ENCODE measurements around the gene POTED. TPM values are rescaled to one million over a fixed set of nuclear protein-coding genes. Genes with fewer than 3 reads are reported as not detected.
"Not testable (repeated sequence)": the region's sequence is repeated elsewhere in the genome, so short reads cannot be mapped to it uniquely, and the experiment has no call there.

POTED gene
- total RNA-seq: not detected

GRCh38 chr21:13609477-13609876, at the start of gene POTED:
Gene POTED, plus strand, starts transcription at chr21:13609777. Its CDS starts 452 bp downstream, at chr21:13610229.
- not testable (repeated sequence) for DNase-seq

GRCh38 chr21:13650101-13650500, 40.5 kb downstream of the POTED start:
- not testable (repeated sequence) for DNase-seq

GRCh38 chr21:13651746-13652145, 42.2 kb downstream of the POTED start:
- DNase-seq: not testable (repeated sequence)

Small RNAs within 50 kb of the gene (small RNA-seq; reads per million reads assigned to genes)
- gene AL050303.3 (ENCODE audit: low replicate concordance) (not detected), gene MIR3118-1 (ENCODE audit: low replicate concordance) (not detected), gene RNU6-286P (ENCODE audit: low replicate concordance) (not detected)

Data from tongue (tissue), 3 donors.